Panc1 (cell line): Measurements from ENCODE around the gene NTRK3. TPM values are rescaled to one million over a fixed set of nuclear protein-coding genes. Genes with fewer than 3 reads are reported as not detected.

Experiments used
- ATAC-seq: fragments of 200-7000 bp; cut with Tn5 transposase; 2 replicates; pipeline ENCODE4 v1.9.1; 2020; ENCODE audit warnings: mild to moderate bottlenecking, moderate library complexity
- BruUV-seq: library from RNA; stranded (reverse); fragments of 400-500 nt; replicated peaks from 2 replicates; lab custom pipeline; 2021; lab: Mats Ljungman, UMichigan
- CTCF ChIA-PET: fragments of 300-600 bp; sonication (Branson Sonifier 250); formaldehyde crosslinking; loops from one replicate; lab custom pipeline; 2022; ENCODE audit warnings: antibody characterized with exemption; lab: Charles Lee
- POLR2A ChIA-PET: fragments of 300-600 bp; sonication (Branson Sonifier 250); formaldehyde crosslinking; loops from one replicate; lab custom pipeline; 2022; ENCODE audit warnings: antibody characterized with exemption; lab: Charles Lee
- DNase-seq: peaks from one replicate; pipeline ENCODE4 v3.0.0-alpha.2; 2010; ENCODE audit warnings: low read depth, low spot score
- H3K27ac ChIP-seq: 2 replicates; pipeline ENCODE4 v1.5.1; 2011; ENCODE audit warnings: mild to moderate bottlenecking, low read length, inconsistent platforms
- H3K27me3 ChIP-seq: fragments of 200-500 bp; sonication (Bioruptor generic); 2 replicates; pipeline ENCODE4 v1.6.0; 2014; ENCODE audit warnings: low read length, inconsistent platforms; ENCODE audit not compliant: control insufficient read depth, insufficient read depth
- H3K36me3 ChIP-seq: fragments of 200-500 bp; sonication (Bioruptor generic); 2 replicates; pipeline ENCODE4 v1.5.1; 2014; ENCODE audit warnings: inconsistent platforms, mild to moderate bottlenecking, low read length, moderate library complexity; ENCODE audit not compliant: control insufficient read depth, insufficient read depth
- H3K4me1 ChIP-seq: 2 replicates; pipeline ENCODE4 v1.5.1; 2011; ENCODE audit warnings: inconsistent platforms, mild to moderate bottlenecking, low read length, moderate library complexity; ENCODE audit not compliant: control insufficient read depth, insufficient read depth
- H3K4me3 ChIP-seq, 2 experiments: 2 replicates each; pipeline ENCODE4 v1.5.1; 2011 to 2012; ENCODE audit warnings: low read depth in 2 of 2, low read length in 2 of 2, mild to moderate bottlenecking in 2 of 2, inconsistent platforms in 1 of 2, moderate library complexity in 1 of 2
- H3K9me3 ChIP-seq: fragments of 200-500 bp; sonication (Bioruptor generic); 2 replicates; pipeline ENCODE4 v1.5.1; 2014; ENCODE audit warnings: low read depth, mild to moderate bottlenecking, inconsistent platforms, low read length, moderate library complexity; ENCODE audit not compliant: control insufficient read depth, insufficient read depth
- CTCF ChIP-seq: fragments of 450-650 bp; IDR thresholded peaks from 2 replicates; pipeline ENCODE4 v1.5.1; 2017; ENCODE audit warnings: mild to moderate bottlenecking
- POLR2AphosphoS5 ChIP-seq: IDR thresholded peaks from 2 replicates; pipeline ENCODE4 v1.6.1; 2012; ENCODE audit warnings: mild to moderate bottlenecking, low read depth, low read length, moderate library complexity
- REST ChIP-seq, 2 experiments: IDR thresholded peaks; 2 replicates each; pipeline ENCODE4 v1.6.1; 2011 to 2012; ENCODE audit warnings: low read depth in 2 of 2, control low read depth in 1 of 2, low read length in 1 of 2, mild to moderate bottlenecking in 1 of 2, moderate library complexity in 1 of 2; ENCODE audit not compliant: insufficient read depth in 1 of 2
- SIN3A ChIP-seq: IDR thresholded peaks from 2 replicates; pipeline ENCODE4 v1.6.1; 2012; ENCODE audit warnings: low read depth, mild to moderate bottlenecking, low read length, moderate library complexity, borderline replicate concordance; ENCODE audit not compliant: insufficient read depth
- TCF7L2 ChIP-seq: IDR thresholded peaks from 2 replicates; pipeline ENCODE4 v1.6.1; 2011; ENCODE audit warnings: mild to moderate bottlenecking, low read depth, low read length, inconsistent platforms
- in situ Hi-C: cut with HindIII; loops from 2 replicates; pipeline ENCODE4 v1.10.0; 2016; ENCODE audit warnings: low sequenced_read_pairs, low pct_unique_long_range_greater_than_20kb
- intact Hi-C: fragments of 100-400 bp; cut with micrococcal nuclease; formaldehyde crosslinking; loops from one replicate; pipeline ENCODE4 v1.10.0; 2022; ENCODE audit not compliant: unreplicated experiment
- total RNA-seq: library from RNA; stranded (reverse); gene quantifications from one replicate; pipeline ENCODE4 v1.2.1, GENCODE V29; 2021; ENCODE audit not compliant: unreplicated experiment

NTRK3 gene
- total RNA-seq, 1 experiment from 2014 or later, result not detected

GRCh38 chr15:87986776-87987175 is 269.8 kb downstream of the NTRK3 start:
- BruUV-seq, result no TSS peak
- ChIA-PET CTCF (no interaction called here), POLR2A (no interaction called here)
- ATAC-seq (no peak), DNase-seq (no peak)
- no peak overlapping the region for H3K4me3 ChIP-seq
- intact Hi-C loops, result no loop called here
- TF ChIP-seq SIN3A (no peak), TCF7L2 (no peak), CTCF (no peak), REST (IDR thresholded peaks at IDR 0.05; ENCODE audit: insufficient read depth in 1 of 2, low read depth in 2 of 2, low read length in 1 of 2) (no peak), POLR2AphosphoS5 (no peak)
- H3K9me3 ChIP-seq, result no peaks in the 10 kb centered on the region
- H3K27me3 ChIP-seq, result no peaks in the 10 kb centered on the region
- no peak overlapping the region for H3K27ac ChIP-seq
- H3K4me1 ChIP-seq, result no peaks in the 10 kb centered on the region
- no peaks in the 10 kb centered on the region for H3K36me3 ChIP-seq
- in situ Hi-C loops, result no loop called here

GRCh38 chr15:87985451-87985850 is 271.1 kb downstream of the NTRK3 start:
- DNase-seq (no peak), ATAC-seq (no peak)
- in situ Hi-C loops, result no loop called here
- Histone ChIP-seq H3K4me3 (no peak overlapping the region), H3K27ac (no peak overlapping the region), H3K9me3 (no peaks in the 10 kb centered on the region), H3K27me3 (no peaks in the 10 kb centered on the region; the same call in 1 of the 2 replicates), H3K36me3 (no peaks in the 10 kb centered on the region), H3K4me1 (no peaks in the 10 kb centered on the region)
- TF ChIP-seq CTCF, result no peak
- no peak for TF ChIP-seq SIN3A
- TF ChIP-seq TCF7L2, result no peak
- no peak for TF ChIP-seq POLR2AphosphoS5
- no peak for TF ChIP-seq REST (IDR thresholded peaks at IDR 0.05; ENCODE audit: insufficient read depth in 1 of 2, low read depth in 2 of 2, low read length in 1 of 2)
- no TSS peak for BruUV-seq
- intact Hi-C loops, result no loop called here
- ChIA-PET POLR2A (no interaction called here), CTCF (no interaction called here)
